SK-N-SH (cell line): ENCODE data around the gene TBC1D1. TPM values are rescaled to one million over a fixed set of nuclear protein-coding genes. Genes with fewer than 3 reads are reported as not detected.

ENCODE experiments used
- CTCF ChIA-PET: fragments of 300-600, 350-600 bp; formaldehyde crosslinking; extraction: SDS; loops from one replicate; lab custom pipeline; 2021; lab: Yijun Ruan, JAX
- POLR2A ChIA-PET: fragments of 350-600 bp; sonication (Branson Sonifier 250); formaldehyde crosslinking; extraction: SDS; loops from one replicate; lab custom pipeline; 2020; ENCODE audit warnings: antibody characterized with exemption, inconsistent platforms; lab: Yijun Ruan, JAX
- DNase-seq: peaks from one replicate; pipeline ENCODE4 v3.0.0; 2012
- H2AFZ ChIP-seq: fragments of 200-600 bp; sonication (generic); 2 replicates; pipeline ENCODE4 v1.8.1; 2016; ENCODE audit warnings: antibody characterized with exemption, mild to moderate bottlenecking, low read depth
- H3F3A ChIP-seq: fragments of 200-600 bp; sonication (generic); replicated peaks from 2 replicates; pipeline ENCODE3; 2016; ENCODE audit warnings: antibody characterized with exemption, mild to moderate bottlenecking; ENCODE audit not compliant: insufficient read depth
- H3K27ac ChIP-seq, 2 experiments: fragments of 200-500 bp in 1 of 2; fragments of 200-600 bp in 1 of 2; sonication (Bioruptor generic) in 1 of 2; sonication (generic), shearing (Covaris generic) in 1 of 2; 2 replicates each; pipeline versions ENCODE4 v1.5.1 to v1.6.1; 2014 to 2016; ENCODE audit warnings: low read depth in 2 of 2, inconsistent platforms in 1 of 2, low read length in 1 of 2, mild to moderate bottlenecking in 1 of 2, mixed read lengths in 1 of 2
- H3K27me3 ChIP-seq: fragments of 200-600 bp; sonication (generic), shearing (Covaris generic); 2 replicates; pipeline ENCODE4 v1.6.1; 2016; ENCODE audit warnings: mixed run types; ENCODE audit not compliant: insufficient read depth
- H3K36me3 ChIP-seq, 2 experiments: fragments of 200-500 bp in 1 of 2; fragments of 200-600 bp in 1 of 2; sonication (Bioruptor generic) in 1 of 2; sonication (generic) in 1 of 2; replicated peaks in 1 of 2; 2 replicates each; pipeline versions ENCODE3 to v1.5.1; 2014 to 2016; ENCODE audit warnings: low read length in 1 of 2, mild to moderate bottlenecking in 1 of 2; ENCODE audit not compliant: insufficient read depth in 2 of 2, control insufficient read depth in 1 of 2
- H3K4me1 ChIP-seq, 2 experiments: fragments of 200-500 bp in 1 of 2; fragments of 200-600 bp in 1 of 2; sonication (Bioruptor generic) in 1 of 2; sonication (generic), shearing (Covaris generic) in 1 of 2; 2 replicates each; pipeline versions ENCODE4 v1.5.1 to v1.6.1; 2014 to 2016; ENCODE audit warnings: low read depth in 1 of 2, low read length in 1 of 2, mixed run types in 1 of 2; ENCODE audit not compliant: insufficient read depth in 2 of 2, control insufficient read depth in 1 of 2
- H3K4me2 ChIP-seq: fragments of 200-600 bp; sonication (generic), shearing (Covaris generic); 2 replicates; pipeline ENCODE4 v1.6.1; 2017; ENCODE audit warnings: mixed run types
- H3K4me3 ChIP-seq, 2 experiments: fragments of 200-500 bp in 1 of 2; fragments of 200-600 bp in 1 of 2; sonication (Bioruptor generic) in 1 of 2; sonication (generic), shearing (Covaris generic) in 1 of 2; 2 replicates each; pipeline versions ENCODE4 v1.5.1 to v1.8.1; 2014 to 2016; ENCODE audit warnings: low read depth in 2 of 2, inconsistent platforms in 1 of 2, low read length in 1 of 2, mild to moderate bottlenecking in 1 of 2, mixed read lengths in 1 of 2, moderate library complexity in 1 of 2
- H3K79me2 ChIP-seq: fragments of 200-600 bp; sonication (generic); 2 replicates; pipeline ENCODE4 v1.8.1; 2017; ENCODE audit warnings: mild to moderate bottlenecking; ENCODE audit not compliant: insufficient read depth
- H3K9ac ChIP-seq: fragments of 200-600 bp; sonication (generic); 2 replicates; pipeline ENCODE4 v1.6.1; 2017; ENCODE audit warnings: mixed run types
- H3K9me2 ChIP-seq: fragments of 200-600 bp; sonication (generic); 2 replicates; pipeline ENCODE4 v1.6.1; 2017; ENCODE audit warnings: mixed run types
- H3K9me3 ChIP-seq: fragments of 200-600 bp; sonication (generic); 2 replicates; pipeline ENCODE4 v1.6.1; 2017; ENCODE audit warnings: mixed run types, mild to moderate bottlenecking, moderate library complexity
- H4K20me1 ChIP-seq: fragments of 200-600 bp; sonication (generic); 2 replicates; pipeline ENCODE4 v1.6.1; 2017; ENCODE audit warnings: mild to moderate bottlenecking, mixed run types; ENCODE audit not compliant: insufficient read depth
- CHD2 ChIP-seq: fragments of 150-350 bp; IDR thresholded peaks from 2 replicates; pipeline ENCODE4 v1.6.1; 2018; ENCODE audit warnings: low read length; ENCODE audit not compliant: partially characterized antibody
- ELF1 ChIP-seq: IDR thresholded peaks from 2 replicates; pipeline ENCODE4 v1.4.0; 2012
- FOSL2 ChIP-seq: IDR thresholded peaks from 2 replicates; pipeline ENCODE4 v1.4.0; 2012; ENCODE audit warnings: low read depth, mild to moderate bottlenecking, moderate library complexity, borderline replicate concordance
- FOXM1 ChIP-seq: IDR thresholded peaks from 2 replicates; pipeline ENCODE4 v1.4.0; 2012; ENCODE audit warnings: low read depth, mild to moderate bottlenecking
- GABPA ChIP-seq: IDR thresholded peaks from 2 replicates; pipeline ENCODE4 v1.4.0; 2012; ENCODE audit warnings: low read depth, mild to moderate bottlenecking
- GATA2 ChIP-seq: sonication (generic); formaldehyde crosslinking; IDR thresholded peaks from 2 replicates; pipeline ENCODE4 v1.5.0; 2020; ENCODE audit warnings: mild to moderate bottlenecking, missing genetic modification reagents
- IRF3 ChIP-seq: fragments of 150-350 bp; IDR thresholded peaks from 2 replicates; pipeline ENCODE4 v1.6.1; 2016; ENCODE audit warnings: mild to moderate bottlenecking, low read depth, low read length
- JUND ChIP-seq: IDR thresholded peaks from 2 replicates; pipeline ENCODE4 v1.4.0; 2012
- MXI1 ChIP-seq: IDR thresholded peaks from 2 replicates; pipeline ENCODE4 v1.6.1; 2012; ENCODE audit warnings: mild to moderate bottlenecking, low read depth, low read length, improper control_type of control experiment
- POLR2AphosphoS5 ChIP-seq: IDR thresholded peaks from 2 replicates; pipeline ENCODE4 v1.6.1; 2012; ENCODE audit warnings: low read depth, low read length
- RFX5 ChIP-seq: IDR thresholded peaks from 2 replicates; pipeline ENCODE4 v1.6.1; 2012; ENCODE audit warnings: mild to moderate bottlenecking, improper control_type of control experiment, low read length
- RXRA ChIP-seq: IDR thresholded peaks from 2 replicates; pipeline ENCODE4 v1.4.0; 2012; ENCODE audit warnings: low read depth, mild to moderate bottlenecking, borderline replicate concordance
- TAF1 ChIP-seq: IDR thresholded peaks from 2 replicates; pipeline ENCODE4 v1.6.1; 2012; ENCODE audit warnings: low read depth, mild to moderate bottlenecking, low read length, moderate library complexity, borderline replicate concordance
- TCF12 ChIP-seq: IDR thresholded peaks from 2 replicates; pipeline ENCODE4 v1.4.0; 2012
- USF1 ChIP-seq: IDR thresholded peaks from 2 replicates; pipeline ENCODE4 v1.4.0; 2012; ENCODE audit warnings: low read depth, borderline replicate concordance
- YY1 ChIP-seq: IDR thresholded peaks from 2 replicates; pipeline ENCODE4 v1.4.0; 2012; ENCODE audit warnings: low read depth, mild to moderate bottlenecking
- ZBTB33 ChIP-seq: IDR thresholded peaks from 2 replicates; pipeline ENCODE4 v1.4.0; 2012; ENCODE audit warnings: low read depth, borderline replicate concordance
- WGBS: methylation state at CpG from one replicate; pipeline ENCODE4 v1.1.6; 2017; ENCODE audit warnings: low lambda C conversion rate; 5-methylcytosine and 5-hydroxymethylcytosine counted together
- polyA plus RNA-seq, 3 experiments: library from polyadenylated mRNA; depleted of rRNA; stranded (reverse); fragments of >200 nt; gene quantifications; 2 replicates each; pipeline ENCODE4 v1.2.3, GENCODE V29; 2012
- TF ChIP-seq, protein P1 (sequence below): IDR thresholded peaks from 2 replicates; pipeline ENCODE4 v1.6.1; 2012; ENCODE audit warnings: mild to moderate bottlenecking, low read depth, low read length, moderate library complexity

The TBC1D1 gene
- polyA plus RNA-seq, 1 of the 3 experiments (the other 2 are of a cell fraction) = 29.8 TPM

GRCh38 chr4:38014421-38014852 is 123.6 kb downstream of the TBC1D1 start:
- WGBS = 97% methylated on average over 23 of the region's 37 CpGs
- Histone ChIP-seq H4K20me1 (no peaks in the 10 kb centered on the region; the same call in 1 of the 2 replicates), H3K36me3 (peaks cover 3 to 7% of the 10 kb centered on the region in 2 experiments), H3F3A (no peaks in the 10 kb centered on the region), H3K4me3 (no peak overlapping the region), H3K79me2 (no peaks in the 10 kb centered on the region; the same call in 1 of the 2 replicates), H3K27ac (no peak overlapping the region), H3K27me3 (no peaks in the 10 kb centered on the region), H3K9me2 (no peaks in the 10 kb centered on the region), H3K4me2 (no peak overlapping the region), H3K9ac (no peak overlapping the region), H3K9me3 (no peaks in the 10 kb centered on the region), H2AFZ (no peak overlapping the region), H3K4me1 (peaks cover 0 to 9% of the 10 kb centered on the region in 2 experiments; a peak in 1 of 4 replicates)
- CTCF ChIA-PET = interaction anchor here (0.9 kb wide), 1 partner anchor 412 kb away, joined by 4 read pairs; no protein-coding TSS in a partner anchor
- POLR2A ChIA-PET = no interaction called here
- TF ChIP-seq GATA2 (CRISPR knock-in tag) (no peak), MXI1 (no peak), FOSL2 (no peak), RXRA (no peak), JUND (no peak), YY1 (no peak), IRF3 (no peak), ZBTB33 (no peak), USF1 (no peak), ELF1 (no peak), CHD2 (no peak), GABPA (no peak), TCF12 (no peak), TAF1 (no peak), POLR2AphosphoS5 (no peak), FOXM1 (no peak), RFX5 (no peak)
- TF ChIP-seq, protein P1, sequence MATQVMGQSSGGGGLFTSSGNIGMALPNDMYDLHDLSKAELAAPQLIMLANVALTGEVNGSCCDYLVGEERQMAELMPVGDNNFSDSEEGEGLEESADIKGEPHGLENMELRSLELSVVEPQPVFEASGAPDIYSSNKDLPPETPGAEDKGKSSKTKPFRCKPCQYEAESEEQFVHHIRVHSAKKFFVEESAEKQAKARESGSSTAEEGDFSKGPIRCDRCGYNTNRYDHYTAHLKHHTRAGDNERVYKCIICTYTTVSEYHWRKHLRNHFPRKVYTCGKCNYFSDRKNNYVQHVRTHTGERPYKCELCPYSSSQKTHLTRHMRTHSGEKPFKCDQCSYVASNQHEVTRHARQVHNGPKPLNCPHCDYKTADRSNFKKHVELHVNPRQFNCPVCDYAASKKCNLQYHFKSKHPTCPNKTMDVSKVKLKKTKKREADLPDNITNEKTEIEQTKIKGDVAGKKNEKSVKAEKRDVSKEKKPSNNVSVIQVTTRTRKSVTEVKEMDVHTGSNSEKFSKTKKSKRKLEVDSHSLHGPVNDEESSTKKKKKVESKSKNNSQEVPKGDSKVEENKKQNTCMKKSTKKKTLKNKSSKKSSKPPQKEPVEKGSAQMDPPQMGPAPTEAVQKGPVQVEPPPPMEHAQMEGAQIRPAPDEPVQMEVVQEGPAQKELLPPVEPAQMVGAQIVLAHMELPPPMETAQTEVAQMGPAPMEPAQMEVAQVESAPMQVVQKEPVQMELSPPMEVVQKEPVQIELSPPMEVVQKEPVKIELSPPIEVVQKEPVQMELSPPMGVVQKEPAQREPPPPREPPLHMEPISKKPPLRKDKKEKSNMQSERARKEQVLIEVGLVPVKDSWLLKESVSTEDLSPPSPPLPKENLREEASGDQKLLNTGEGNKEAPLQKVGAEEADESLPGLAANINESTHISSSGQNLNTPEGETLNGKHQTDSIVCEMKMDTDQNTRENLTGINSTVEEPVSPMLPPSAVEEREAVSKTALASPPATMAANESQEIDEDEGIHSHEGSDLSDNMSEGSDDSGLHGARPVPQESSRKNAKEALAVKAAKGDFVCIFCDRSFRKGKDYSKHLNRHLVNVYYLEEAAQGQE = no peak
- DNase-seq = no peak
